Uterus (tissue), 4 donors: ENCODE measurements around the gene FAM120AOS. TPM values are rescaled to one million over a fixed set of nuclear protein-coding genes. Genes with fewer than 3 reads are reported as not detected.

ENCODE experiments used
- DNase-seq, 2 donors: peaks; one replicate each; pipeline ENCODE4 v3.0.0-alpha.2; 2019 to 2020
- H3K27ac ChIP-seq, 2 donors: fragments of 200-600 bp; sonication (generic); 1 replicate in 1 of 2; 2 replicates in 1 of 2; pipeline ENCODE4 v1.5.1; 2016 to 2018
- H3K27me3 ChIP-seq, 2 donors: fragments of 200-600 bp; sonication (generic); one replicate each; pipeline ENCODE4 v1.5.1; 2018 to 2019; ENCODE audit warnings: control low read depth in 1 of 2
- H3K36me3 ChIP-seq, 2 donors: fragments of 200-600 bp; sonication (generic); one replicate each; pipeline ENCODE4 v1.5.1; 2019; ENCODE audit warnings: control low read depth in 1 of 2
- H3K4me1 ChIP-seq, 2 donors: fragments of 200-600 bp; sonication (generic); one replicate each; pipeline ENCODE4 v1.5.1; 2018 to 2019; ENCODE audit warnings: control low read depth in 1 of 2
- H3K4me3 ChIP-seq, 2 donors: fragments of 200-600 bp; sonication (generic); 1 replicate in 1 of 2; 2 replicates in 1 of 2; pipeline ENCODE4 v1.5.1; 2018 to 2019; ENCODE audit warnings: mild to moderate bottlenecking in 1 of 2
- H3K9me3 ChIP-seq, 2 donors: fragments of 200-600 bp; sonication (generic); one replicate each; pipeline ENCODE4 v1.5.1; 2019; ENCODE audit warnings: control low read depth in 1 of 2
- CTCF ChIP-seq, 4 experiments: fragments of 200-600 bp in 2 of 4; fragments of 450-650 bp in 2 of 4; sonication (generic) in 2 of 4; IDR thresholded peaks; one replicate each; pipeline ENCODE4 v1.5.1; 2016 to 2019; ENCODE audit warnings: antibody characterized with exemption in 4 of 4, mild to moderate bottlenecking in 2 of 4, moderate library complexity in 1 of 4
- POLR2A ChIP-seq, 2 donors: fragments of 450-650 bp; IDR thresholded peaks; one replicate each; pipeline ENCODE4 v1.6.1; 2016; ENCODE audit warnings: antibody characterized with exemption in 2 of 2, mild to moderate bottlenecking in 1 of 2, moderate library complexity in 1 of 2
- intact Hi-C: fragments of 100-400 bp; cut with DNase I; formaldehyde crosslinking; loops from one replicate; pipeline ENCODE4 v1.15.1; 2023; ENCODE audit warnings: low total_unique reads
- total RNA-seq, 4 donors: library from RNA; depleted of rRNA in 3 of 4; stranded (reverse); fragments of >200 nt in 3 of 4; gene quantifications; one replicate each; pipeline versions ENCODE4 v1.1.0 to v1.2.4, GENCODE V29; 2014 to 2023
- donor health status: DM: yes; HTN: yes; CAD: no.

The FAM120AOS gene
- total RNA-seq, 4 donors from 2014 or later, result 8.5 to 45.2 (median 39.1) TPM

DNA sequence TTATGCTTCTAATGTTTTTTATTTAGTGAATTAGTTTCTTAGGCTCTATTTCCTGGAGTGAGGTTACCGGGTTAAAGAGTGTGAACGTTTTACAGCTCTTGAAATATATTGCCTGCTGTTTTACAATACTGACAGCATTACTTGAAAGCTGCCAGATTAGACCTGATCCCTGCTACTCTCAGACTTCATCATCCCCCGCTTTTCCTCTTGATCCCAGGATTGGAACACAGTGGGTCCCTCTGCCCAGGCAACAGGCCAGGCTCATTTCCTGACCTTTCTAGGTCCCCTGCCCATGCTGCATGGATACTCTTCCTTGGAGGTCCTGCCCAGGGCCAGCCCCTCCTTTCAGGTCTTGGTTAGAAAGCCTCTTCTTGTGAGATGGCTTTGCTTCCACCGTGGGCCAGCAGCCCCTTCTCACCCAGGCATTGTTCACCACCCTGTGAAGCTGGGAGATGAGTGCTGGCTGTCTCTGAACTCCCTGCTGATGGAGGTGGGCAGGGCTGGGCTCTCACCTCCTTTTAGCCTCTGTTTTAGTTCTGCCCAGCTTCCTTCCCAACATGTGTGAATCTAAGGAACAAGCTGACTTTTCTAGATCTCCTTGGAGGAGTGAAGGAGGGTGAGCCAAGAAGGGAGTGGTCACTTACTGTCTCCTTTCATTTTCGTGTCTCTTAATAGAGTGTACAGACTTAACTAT, 15.5 kb upstream of the FAM120AOS start:
- intact Hi-C loops, result no loop called here
- Histone ChIP-seq H3K4me3 (peak overlapping the region in 1 of 2 donors; percentile 8), H3K9me3 (no peaks in the 10 kb centered on the region), H3K27me3 (no peaks in the 10 kb centered on the region), H3K27ac (peak overlapping the region; percentile 69 to 76), H3K36me3 (no peaks in the 10 kb centered on the region), H3K4me1 (peaks cover 10 to 13% of the 10 kb centered on the region in 2 donors)
- no peak for TF ChIP-seq CTCF (IDR thresholded peaks at IDR 0.05)
- TF ChIP-seq POLR2A (IDR thresholded peaks at IDR 0.05), result no peak
- DNase-seq, result peak in 1 of 2 donors; percentile 30

- TF ChIP-seq POLR2A (IDR thresholded peaks at IDR 0.05) (no peak), CTCF (IDR thresholded peaks at IDR 0.05) (no peak)
- Histone ChIP-seq H3K4me3 (no peak overlapping the region), H3K36me3 (no peaks in the 10 kb centered on the region), H3K9me3 (no peaks in the 10 kb centered on the region), H3K27ac (no peak overlapping the region), H3K4me1 (peaks cover 10 to 13% of the 10 kb centered on the region in 2 donors), H3K27me3 (no peaks in the 10 kb centered on the region)
- intact Hi-C loops, result no loop called here
- DNase-seq, result no peak
Observed at GRCh38 chr9:93467462-93467861, 14.1 kb upstream of the FAM120AOS start.

GRCh38 chr9:93467062-93467416, 13.7 kb upstream of the FAM120AOS start:
- H3K4me1 ChIP-seq, result peaks cover 10 to 13% of the 10 kb centered on the region in 2 donors
- no peak for TF ChIP-seq CTCF (IDR thresholded peaks at IDR 0.05)
- TF ChIP-seq POLR2A (IDR thresholded peaks at IDR 0.05), result no peak
- H3K9me3 ChIP-seq, result no peaks in the 10 kb centered on the region
- no peaks in the 10 kb centered on the region for H3K27me3 ChIP-seq
- no peak for DNase-seq
- H3K27ac ChIP-seq, result no peak overlapping the region
- no peak overlapping the region for H3K4me3 ChIP-seq
- no peaks in the 10 kb centered on the region for H3K36me3 ChIP-seq
- intact Hi-C loops, result no loop called here

- no peak for DNase-seq
- Histone ChIP-seq H3K27ac (no peak overlapping the region), H3K4me1 (peaks cover 10 to 13% of the 10 kb centered on the region in 2 donors), H3K9me3 (no peaks in the 10 kb centered on the region), H3K27me3 (no peaks in the 10 kb centered on the region), H3K4me3 (no peak overlapping the region), H3K36me3 (no peaks in the 10 kb centered on the region)
- TF ChIP-seq CTCF (IDR thresholded peaks at IDR 0.05) (no peak), POLR2A (IDR thresholded peaks at IDR 0.05) (no peak)
- intact Hi-C loops, result no loop called here
Observed at GRCh38 chr9:93466416-93467061, 13.2 kb upstream of the FAM120AOS start.

DNA sequence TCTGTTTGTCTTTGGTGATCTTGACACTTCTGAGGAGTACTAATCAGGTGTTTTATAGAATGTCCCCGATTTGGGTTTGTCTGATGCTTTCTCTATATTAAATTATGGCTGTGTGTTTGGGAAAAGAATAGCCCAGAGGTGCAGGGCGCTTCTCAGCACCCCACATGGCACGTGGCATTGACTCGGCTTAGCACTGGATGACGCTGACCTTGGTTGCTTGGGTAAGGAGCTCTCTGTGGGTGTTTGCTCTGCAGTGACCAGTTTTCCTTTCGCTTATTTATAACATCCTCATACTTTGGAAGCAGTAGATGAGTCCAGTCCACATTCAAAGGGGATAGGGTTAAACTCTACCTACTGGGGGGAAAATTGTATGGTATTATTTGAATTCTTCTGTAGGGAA, 12.5 kb upstream of the FAM120AOS start:
- Histone ChIP-seq H3K27ac (no peak overlapping the region), H3K4me1 (peaks cover 10 to 13% of the 10 kb centered on the region in 2 donors)
- intact Hi-C loops, result no loop called here

More for the DNA sequence above, 12.5 kb upstream of the FAM120AOS start:
- no peaks in the 10 kb centered on the region for H3K27me3 ChIP-seq
- H3K36me3 ChIP-seq, result no peaks in the 10 kb centered on the region
- no peak for DNase-seq
- H3K9me3 ChIP-seq, result no peaks in the 10 kb centered on the region
- no peak overlapping the region for H3K4me3 ChIP-seq
- TF ChIP-seq CTCF (IDR thresholded peaks at IDR 0.05) (no peak), POLR2A (IDR thresholded peaks at IDR 0.05) (no peak)
